Thyroid gland (tissue), 4 donors: ENCODE data around the gene C5orf52. TPM values are rescaled to one million over a fixed set of nuclear protein-coding genes. Genes with fewer than 3 reads are reported as not detected.
A peak's percentile ranks its signal among the peaks of the same experiment; 100 is the strongest.

Source experiments
- DNase-seq, 2 donors: peaks; one replicate each; pipeline ENCODE4 v3.0.0-alpha.2; 2019
- H3K27ac ChIP-seq, 3 donors: fragments of 200-600 bp; sonication (generic); 1 replicate in 2 of 3; 2 replicates in 1 of 3; pipeline ENCODE4 v1.5.1; 2016 to 2019; ENCODE audit warnings: mild to moderate bottlenecking in 1 of 3, moderate library complexity in 1 of 3
- H3K27me3 ChIP-seq: fragments of 200-600 bp; sonication (generic); one replicate; pipeline ENCODE4 v1.5.1; 2019
- H3K36me3 ChIP-seq, 2 donors: fragments of 200-600 bp; sonication (generic); one replicate each; pipeline ENCODE4 v1.5.1; 2016 to 2019
- H3K4me1 ChIP-seq, 2 donors: fragments of 200-600 bp; sonication (generic); one replicate each; pipeline ENCODE4 v1.5.1; 2017 to 2019
- H3K4me3 ChIP-seq, 3 donors: fragments of 200-600 bp; sonication (generic); replicated peaks in 1 of 3; 1 replicate in 2 of 3; 2 replicates in 1 of 3; pipeline ENCODE4 v1.5.1; 2016; ENCODE audit warnings: mild to moderate bottlenecking in 1 of 3
- H3K9me3 ChIP-seq: fragments of 200-600 bp; sonication (generic); one replicate; pipeline ENCODE4 v1.5.1; 2017
- CTCF ChIP-seq, 6 experiments: fragments of 200-600 bp in 3 of 6; fragments of 450-650 bp in 3 of 6; sonication (generic) in 3 of 6; IDR thresholded peaks; one replicate each; pipeline ENCODE4 v1.5.1; 2016 to 2019; ENCODE audit warnings: antibody characterized with exemption in 6 of 6, mild to moderate bottlenecking in 2 of 6, inconsistent platforms in 1 of 6, moderate library complexity in 1 of 6
- POLR2A ChIP-seq, 2 donors: fragments of 450-650 bp; IDR thresholded peaks; one replicate each; pipeline ENCODE4 v1.6.1; 2017; ENCODE audit warnings: antibody characterized with exemption in 2 of 2, mild to moderate bottlenecking in 2 of 2, moderate library complexity in 1 of 2
- WGBS, 2 donors: methylation state at CpG; one replicate each; pipeline ENCODE4 v1.1.5; 2017; 5-methylcytosine and 5-hydroxymethylcytosine counted together
- intact Hi-C: fragments of 100-400 bp; cut with DNase I; formaldehyde crosslinking; loops from one replicate; pipeline ENCODE4 v1.15.1; 2023
- total RNA-seq, 4 donors: library from RNA; depleted of rRNA; stranded (reverse); fragments of >200 nt; gene quantifications; one replicate each; pipeline ENCODE4 v1.2.3, GENCODE V29; 2016

The C5orf52 gene
- total RNA-seq, 4 donors from 2014 or later, result not detected

GRCh38 chr5:157648275-157648990, 22.9 kb upstream of the C5orf52 start:
- no peaks in the 10 kb centered on the region for H3K27me3 ChIP-seq
- H3K9me3 ChIP-seq, result no peaks in the 10 kb centered on the region
- peaks cover 0 to 10% of the 10 kb centered on the region in 2 donors for H3K4me1 ChIP-seq
- 94 to 95% methylated on average over 7 of the region's 7 CpGs for WGBS, 2 donors
- H3K4me3 ChIP-seq, result no peak overlapping the region
- intact Hi-C loops, result no loop called here
- no peak overlapping the region for H3K27ac ChIP-seq
- no peaks in the 10 kb centered on the region for H3K36me3 ChIP-seq
- TF ChIP-seq CTCF (IDR thresholded peaks at IDR 0.05) (no peak), POLR2A (IDR thresholded peaks at IDR 0.05) (no peak)
- no peak for DNase-seq

GRCh38 chr5:157649101-157649500, 22.2 kb upstream of the C5orf52 start:
- no peak for DNase-seq
- H3K36me3 ChIP-seq, result no peaks in the 10 kb centered on the region
- H3K4me3 ChIP-seq, result no peak overlapping the region
- WGBS, 2 donors, result 85 to 94% methylated on average over 2 of the region's 2 CpGs
- no peaks in the 10 kb centered on the region for H3K9me3 ChIP-seq
- no peak for TF ChIP-seq CTCF (IDR thresholded peaks at IDR 0.05)
- no peak for TF ChIP-seq POLR2A (IDR thresholded peaks at IDR 0.05)
- H3K27me3 ChIP-seq, result no peaks in the 10 kb centered on the region
- peaks cover 0 to 10% of the 10 kb centered on the region in 2 donors for H3K4me1 ChIP-seq
- intact Hi-C loops, result no loop called here
- no peak overlapping the region for H3K27ac ChIP-seq

- intact Hi-C loops, result no loop called here
- Histone ChIP-seq H3K4me3 (no peak overlapping the region), H3K36me3 (no peaks in the 10 kb centered on the region), H3K4me1 (peaks cover 0 to 10% of the 10 kb centered on the region in 2 donors), H3K27ac (no peak overlapping the region), H3K27me3 (no peaks in the 10 kb centered on the region), H3K9me3 (no peaks in the 10 kb centered on the region)
- WGBS, 2 donors, result 74 to 78% methylated on average over 29 to 33 of the region's 33 CpGs
- DNase-seq, result no peak
- no peak for TF ChIP-seq POLR2A (IDR thresholded peaks at IDR 0.05)
- no peak for TF ChIP-seq CTCF (IDR thresholded peaks at IDR 0.05)
Measured at GRCh38 chr5:157650991-157651611, 20.2 kb upstream of the C5orf52 start.

GRCh38 chr5:157651623-157652376, 19.5 kb upstream of the C5orf52 start:
- H3K4me1 ChIP-seq, result peaks cover 0 to 10% of the 10 kb centered on the region in 2 donors
- 41 to 44% methylated on average over 25 to 31 of the region's 63 CpGs for WGBS, 2 donors
- no peaks in the 10 kb centered on the region for H3K27me3 ChIP-seq
- no peak for TF ChIP-seq POLR2A (IDR thresholded peaks at IDR 0.05)
- TF ChIP-seq CTCF (IDR thresholded peaks at IDR 0.05), result peak in 2 of 6 experiments; percentile 33 to 43
- no peak overlapping the region for H3K27ac ChIP-seq
- no peaks in the 10 kb centered on the region for H3K9me3 ChIP-seq
- peak overlapping the region in 2 of 3 donors; percentile 30 to 42 for H3K4me3 ChIP-seq
- intact Hi-C loops, result no loop called here
- no peaks in the 10 kb centered on the region for H3K36me3 ChIP-seq
- peak; percentile 65 to 72 for DNase-seq

GRCh38 chr5:157652377-157652692, 19.0 kb upstream of the C5orf52 start, which contains the start of gene SOX30:
SOX30 (minus strand) TSS chr5:157652438; CDS start chr5:157652078, 360 bp downstream.
- no peak for TF ChIP-seq POLR2A (IDR thresholded peaks at IDR 0.05)
- TF ChIP-seq CTCF (IDR thresholded peaks at IDR 0.05), result no peak
- Histone ChIP-seq H3K9me3 (no peaks in the 10 kb centered on the region), H3K4me1 (peaks cover 0 to 10% of the 10 kb centered on the region in 2 donors), H3K27me3 (no peaks in the 10 kb centered on the region), H3K27ac (no peak within 1 kb of the TSS), H3K36me3 (no peaks in the 10 kb centered on the region), H3K4me3 (peak within 1 kb of the TSS in 2 of 3 donors; percentile 30 to 42)
- no peak for DNase-seq
- WGBS, 2 donors, result 92 to 94% methylated on average over 15 of the region's 15 CpGs
- intact Hi-C loops, result no loop called here
